H1 (cell line): Measurements from ENCODE around the gene CACNG8. TPM values are rescaled to one million over a fixed set of nuclear protein-coding genes. Genes with fewer than 3 reads are reported as not detected.

Experiments
- ASH2L ChIP-seq: fragments of 200-600, 300-600 bp; sonication (generic); IDR thresholded peaks from one replicate; pipeline ENCODE4 v1.7.1; 2017; ENCODE audit warnings: low read length
- BCL11A ChIP-seq, 2 experiments: IDR thresholded peaks; one replicate each; pipeline ENCODE4 v1.6.1; 2011; ENCODE audit warnings: low read depth in 2 of 2, low read length in 2 of 2, mild to moderate bottlenecking in 2 of 2
- E2F6 ChIP-seq: IDR thresholded peaks from 2 replicates; pipeline ENCODE4 v1.6.1; 2012; ENCODE audit warnings: inconsistent platforms
- EGR1 ChIP-seq: IDR thresholded peaks from 2 replicates; pipeline ENCODE4 v1.6.1; 2011; ENCODE audit warnings: low read depth, low read length, borderline replicate concordance
- HDAC6 ChIP-seq: IDR thresholded peaks from one replicate; pipeline ENCODE4 v1.7.1; 2012; ENCODE audit warnings: low read depth, mild to moderate bottlenecking, inconsistent platforms, low read length, moderate library complexity
- NRF1 ChIP-seq: IDR thresholded peaks from 2 replicates; pipeline ENCODE4 v1.6.1; 2011; ENCODE audit warnings: mild to moderate bottlenecking, low read depth, low read length, improper control_type of control experiment
- RXRA ChIP-seq: IDR thresholded peaks from 2 replicates; pipeline ENCODE4 v1.6.1; 2011; ENCODE audit warnings: low read depth, mild to moderate bottlenecking, low read length, moderate library complexity; ENCODE audit not compliant: insufficient read depth
- polyA plus RNA-seq, 7 experiments: library from polyadenylated mRNA; depleted of rRNA in 3 of 7; stranded (reverse) in 5 of 7; unstranded in 2 of 7; fragments of >200 nt in 5 of 7; fragments of 200-250 nt in 2 of 7; gene quantifications; 1 replicate in 5 of 7; 2 replicates in 1 of 7; 4 replicates in 1 of 7; pipeline versions ENCODE4 v1.2.1 to v1.2.3, GENCODE V29; 2011 to 2013; ENCODE audit warnings: missing spikeins in 2 of 7, mixed read lengths in 2 of 7
- total RNA-seq: library from RNA; stranded (reverse); fragmentation: NEBNext Ultra II Directional; extraction: Animal tissue kit (Norgen Biotek cat#: 25700); gene quantifications from 2 replicates; pipeline ENCODE4 v1.2.1, GENCODE V29; 2021
- TF ChIP-seq, protein P1 (sequence below): IDR thresholded peaks from 2 replicates; pipeline ENCODE4 v1.6.1; 2011; ENCODE audit warnings: low read depth, mild to moderate bottlenecking, low read length; ENCODE audit not compliant: insufficient read depth
- TF ChIP-seq, protein P2 (sequence below): IDR thresholded peaks from 2 replicates; pipeline ENCODE4 v1.6.1; 2011; ENCODE audit warnings: low read length, improper control_type of control experiment

CACNG8 gene
- total and polyA plus RNA-seq, 2 of the 8 experiments (the other 6 are each of a cell fraction or from before 2014, with no cell fraction given), result 0.41 to 4.5 TPM

DNA sequence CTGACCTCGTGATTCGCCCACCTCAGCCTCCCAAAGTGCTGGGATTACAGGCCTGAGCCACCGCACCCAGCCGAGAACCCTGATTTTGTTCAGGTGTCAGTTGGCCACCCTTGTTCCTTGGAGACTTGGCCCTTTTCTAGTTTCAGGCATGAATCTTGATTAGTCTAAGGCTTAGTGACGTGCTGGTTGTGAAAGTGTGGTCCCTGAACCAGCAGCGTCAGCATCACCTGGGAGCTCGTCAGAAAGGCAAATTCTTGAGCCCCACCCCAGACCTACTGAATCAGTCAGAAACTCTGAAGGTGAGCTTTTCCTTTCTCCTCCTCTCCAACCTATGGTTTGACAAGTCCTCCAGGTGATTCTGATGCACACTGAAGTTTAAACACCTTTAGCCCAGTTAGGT lies 63.9 kb downstream of the CACNG8 start (continued):
- no peak for TF ChIP-seq HDAC6
- TF ChIP-seq, protein P1, sequence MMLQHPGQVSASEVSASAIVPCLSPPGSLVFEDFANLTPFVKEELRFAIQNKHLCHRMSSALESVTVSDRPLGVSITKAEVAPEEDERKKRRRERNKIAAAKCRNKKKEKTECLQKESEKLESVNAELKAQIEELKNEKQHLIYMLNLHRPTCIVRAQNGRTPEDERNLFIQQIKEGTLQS, result no peak
- TF ChIP-seq, protein P2, sequence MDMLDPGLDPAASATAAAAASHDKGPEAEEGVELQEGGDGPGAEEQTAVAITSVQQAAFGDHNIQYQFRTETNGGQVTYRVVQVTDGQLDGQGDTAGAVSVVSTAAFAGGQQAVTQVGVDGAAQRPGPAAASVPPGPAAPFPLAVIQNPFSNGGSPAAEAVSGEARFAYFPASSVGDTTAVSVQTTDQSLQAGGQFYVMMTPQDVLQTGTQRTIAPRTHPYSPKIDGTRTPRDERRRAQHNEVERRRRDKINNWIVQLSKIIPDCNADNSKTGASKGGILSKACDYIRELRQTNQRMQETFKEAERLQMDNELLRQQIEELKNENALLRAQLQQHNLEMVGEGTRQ, result no peak
- TF ChIP-seq NRF1, result no peak
- no peak for TF ChIP-seq EGR1
- no peak for TF ChIP-seq E2F6
- no peak for TF ChIP-seq RXRA
- TF ChIP-seq BCL11A (IDR thresholded peaks at IDR 0.05; ENCODE audit: low read depth in 2 of 2, low read length in 2 of 2), result no peak
- no peak for TF ChIP-seq ASH2L
- TF ChIP-seq, all 59 proteins: peak for 0
